Mesenchymal stem cell (in vitro differentiated cells and primary cell): Measurements from ENCODE around the gene OXA1L.

ENCODE experiments used
- DNase-seq: peaks from one replicate; pipeline ENCODE4 v3.0.0-alpha.2; 2013
- H2AFZ ChIP-seq: one replicate; pipeline ENCODE4 v1.6.1; 2013; ENCODE audit warnings: low read depth, mild to moderate bottlenecking, control low read depth, inconsistent platforms, low read length, moderate library complexity
- H2AK5ac ChIP-seq: 2 replicates; pipeline ENCODE4 v1.6.1; 2013; ENCODE audit warnings: low read length, moderate library complexity, mild to moderate bottlenecking, inconsistent platforms; ENCODE audit not compliant: severe bottlenecking
- H2BK120ac ChIP-seq: one replicate; pipeline ENCODE4 v1.6.1; 2013; ENCODE audit warnings: low read depth, mild to moderate bottlenecking, inconsistent platforms, low read length, moderate library complexity
- H2BK12ac ChIP-seq, 2 experiments: one replicate each; pipeline ENCODE4 v1.6.1; 2013; ENCODE audit warnings: inconsistent platforms in 2 of 2, low read length in 2 of 2, mild to moderate bottlenecking in 2 of 2, moderate library complexity in 2 of 2, control low read depth in 1 of 2
- H2BK15ac ChIP-seq: one replicate; pipeline ENCODE4 v1.6.1; 2013; ENCODE audit warnings: mild to moderate bottlenecking, low read depth, inconsistent platforms; ENCODE audit not compliant: poor library complexity, severe bottlenecking
- H2BK5ac ChIP-seq: 2 replicates; pipeline ENCODE4 v1.6.1; 2013; ENCODE audit warnings: low read depth, mild to moderate bottlenecking, low read length, control low read depth, inconsistent platforms; ENCODE audit not compliant: poor library complexity, severe bottlenecking
- H3K14ac ChIP-seq, 2 experiments: one replicate each; pipeline ENCODE4 v1.6.1; 2013; ENCODE audit warnings: inconsistent platforms in 2 of 2, low read length in 2 of 2, control low read depth in 1 of 2, mild to moderate bottlenecking in 1 of 2, moderate library complexity in 1 of 2
- H3K18ac ChIP-seq, 2 experiments: one replicate each; pipeline ENCODE4 v1.6.1; 2013; ENCODE audit warnings: inconsistent platforms in 2 of 2, low read length in 2 of 2, control low read depth in 1 of 2, low read depth in 1 of 2, mild to moderate bottlenecking in 1 of 2
- H3K23ac ChIP-seq, 2 experiments: one replicate each; pipeline ENCODE4 v1.6.1; 2013; ENCODE audit warnings: inconsistent platforms in 2 of 2, low read length in 2 of 2, mild to moderate bottlenecking in 2 of 2, moderate library complexity in 2 of 2, control low read depth in 1 of 2
- H3K27ac ChIP-seq: 2 replicates; pipeline ENCODE4 v1.5.1; 2013; ENCODE audit warnings: mild to moderate bottlenecking, moderate library complexity, low read length, control low read depth, inconsistent platforms; ENCODE audit not compliant: poor library complexity, severe bottlenecking
- H3K27me3 ChIP-seq, 2 experiments: 2 replicates each; pipeline versions ENCODE4 v1.6.1 to v1.7.0; 2013; ENCODE audit warnings: low read length in 2 of 2, mild to moderate bottlenecking in 2 of 2, moderate library complexity in 2 of 2, control low read depth in 1 of 2, inconsistent platforms in 1 of 2; ENCODE audit not compliant: control insufficient read depth in 1 of 2, insufficient read depth in 1 of 2
- H3K36me3 ChIP-seq, 2 experiments: 2 replicates each; pipeline versions ENCODE4 v1.6.1 to v1.7.0; 2013; ENCODE audit warnings: low read length in 2 of 2, control low read depth in 1 of 2, inconsistent platforms in 1 of 2, low read depth in 1 of 2, mild to moderate bottlenecking in 1 of 2; ENCODE audit not compliant: insufficient read depth in 2 of 2, control insufficient read depth in 1 of 2
- H3K4ac ChIP-seq, 2 experiments: one replicate each; pipeline ENCODE4 v1.6.1; 2013; ENCODE audit warnings: inconsistent platforms in 2 of 2, low read length in 2 of 2, mild to moderate bottlenecking in 2 of 2, moderate library complexity in 2 of 2, control low read depth in 1 of 2, low read depth in 1 of 2
- H3K4me1 ChIP-seq: 2 replicates; pipeline ENCODE4 v1.6.1; 2013; ENCODE audit warnings: low read depth, low read length, control low read depth; ENCODE audit not compliant: control insufficient read depth, insufficient read depth
- H3K4me2 ChIP-seq: 2 replicates; pipeline ENCODE4 v1.6.1; 2013; ENCODE audit warnings: low read length, mild to moderate bottlenecking, inconsistent platforms; ENCODE audit not compliant: poor library complexity, severe bottlenecking
- H3K4me3 ChIP-seq, 2 experiments: 2 replicates each; pipeline versions ENCODE4 v1.5.1 to v1.7.0; 2013; ENCODE audit warnings: low read length in 2 of 2, mild to moderate bottlenecking in 2 of 2, control low read depth in 1 of 2, low read depth in 1 of 2; ENCODE audit not compliant: insufficient read depth in 1 of 2
- H3K79me1 ChIP-seq: replicated peaks from 2 replicates; pipeline ENCODE4 v1.6.1; 2013; ENCODE audit warnings: mild to moderate bottlenecking, control low read depth, low read length, inconsistent platforms; ENCODE audit not compliant: poor library complexity, severe bottlenecking
- H3K9ac ChIP-seq: 2 replicates; pipeline ENCODE4 v1.7.0; 2013; ENCODE audit warnings: mild to moderate bottlenecking, low read length, moderate library complexity
- H3K9me3 ChIP-seq: 2 replicates; pipeline ENCODE4 v1.7.0; 2013; ENCODE audit warnings: mild to moderate bottlenecking, low read length; ENCODE audit not compliant: control insufficient read depth
- H4K8ac ChIP-seq: one replicate; pipeline ENCODE4 v1.6.1; 2013; ENCODE audit warnings: inconsistent platforms, mild to moderate bottlenecking, low read length, moderate library complexity
- H4K91ac ChIP-seq: one replicate; pipeline ENCODE4 v1.6.1; 2013; ENCODE audit warnings: mild to moderate bottlenecking, low read length, inconsistent platforms
- WGBS: methylation state at CpG from one replicate; pipeline ENCODE4 v1.1.7; 2013; ENCODE audit warnings: mixed read lengths; 5-methylcytosine and 5-hydroxymethylcytosine counted together

The OXA1L gene

GRCh38 chr14:22761734-22762133, 4.8 kb upstream of the OXA1L start:
- no peak overlapping the region for H3K27ac ChIP-seq
- H3K9ac ChIP-seq = no peak overlapping the region
- H2AFZ ChIP-seq = no peak overlapping the region
- H3K4me1 ChIP-seq = no peaks in the 10 kb centered on the region
- no peak overlapping the region for H4K8ac ChIP-seq
- H3K14ac ChIP-seq = no peak overlapping the region
- no peak overlapping the region for H2BK5ac ChIP-seq
- H3K79me1 ChIP-seq = no peaks in the 10 kb centered on the region
- no peak overlapping the region for H2BK120ac ChIP-seq
- no CpG with 5 or more reads among the region's 1 CpG for WGBS
- no peak overlapping the region for H2BK12ac ChIP-seq
- no peak overlapping the region for H3K23ac ChIP-seq
- DNase-seq = no peak
- H3K4me2 ChIP-seq = no peak overlapping the region
- no peak overlapping the region for H2BK15ac ChIP-seq
- H3K36me3 ChIP-seq = no peaks in the 10 kb centered on the region
- no peak overlapping the region for H3K4ac ChIP-seq
- H4K91ac ChIP-seq = no peak overlapping the region
- H2AK5ac ChIP-seq = no peak overlapping the region
- H3K9me3 ChIP-seq = peaks cover 21% of the 10 kb centered on the region
- no peak overlapping the region for H3K4me3 ChIP-seq
- no peak overlapping the region for H3K18ac ChIP-seq
- no peaks in the 10 kb centered on the region for H3K27me3 ChIP-seq

DNA sequence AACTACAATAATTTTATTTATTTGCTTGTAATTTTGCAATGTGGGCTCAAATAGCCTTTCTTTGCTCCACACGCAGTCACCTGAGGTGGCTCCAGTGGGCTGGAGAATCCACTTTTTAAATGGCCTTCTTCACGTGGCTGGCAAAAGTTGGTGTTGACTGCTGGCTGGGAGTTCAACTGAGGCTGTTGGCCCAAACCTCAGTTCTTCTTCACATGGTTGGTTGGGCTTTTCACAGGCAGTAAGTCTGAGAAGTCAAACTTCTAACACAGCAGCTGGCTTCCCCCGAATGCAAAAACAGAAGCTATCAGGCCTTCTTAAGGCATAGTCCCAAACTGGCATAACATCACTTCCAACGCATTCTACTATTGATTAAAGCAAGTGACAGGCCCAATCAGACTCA, 2.1 kb upstream of the OXA1L start:
- H3K79me1 ChIP-seq = peaks cover 2% of the 10 kb centered on the region
- H3K4me2 ChIP-seq = no peak overlapping the region
- no peak overlapping the region for H2AFZ ChIP-seq
- no peak overlapping the region for H3K14ac ChIP-seq
- H2BK12ac ChIP-seq = no peak overlapping the region
- no peak overlapping the region for H3K9ac ChIP-seq
- H3K27me3 ChIP-seq = no peaks in the 10 kb centered on the region
- no peak overlapping the region for H2BK5ac ChIP-seq
- no peak overlapping the region for H3K18ac ChIP-seq
- H3K9me3 ChIP-seq = peaks cover 21% of the 10 kb centered on the region
- WGBS = 88% methylated on average over 4 of the region's 4 CpGs
- H4K91ac ChIP-seq = no peak overlapping the region
- no peak overlapping the region for H3K4me3 ChIP-seq
- no peak overlapping the region for H2BK15ac ChIP-seq
- no peak overlapping the region for H2AK5ac ChIP-seq
- peaks cover 2% of the 10 kb centered on the region for H3K4me1 ChIP-seq
- no peak overlapping the region for H3K23ac ChIP-seq
- H2BK120ac ChIP-seq = no peak overlapping the region
- H4K8ac ChIP-seq = no peak overlapping the region
- DNase-seq = no peak
- H3K36me3 ChIP-seq = peaks cover 0 to 16% of the 10 kb centered on the region in 2 experiments
- H3K4ac ChIP-seq = no peak overlapping the region
- H3K27ac ChIP-seq = no peak overlapping the region

DNA sequence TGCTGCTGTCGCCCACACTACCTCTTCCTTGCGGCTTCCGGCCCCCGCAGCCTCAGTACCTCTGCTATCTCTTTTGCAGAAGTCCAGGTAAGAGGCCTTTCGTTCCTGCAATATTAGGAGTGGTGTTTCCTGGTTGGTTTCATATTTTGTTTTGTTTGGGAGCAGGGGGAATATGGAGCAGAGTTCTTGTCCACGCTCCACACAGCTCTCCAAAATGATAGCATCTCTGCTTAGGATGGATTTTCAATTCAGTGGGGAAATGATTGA, 768 bp downstream of the OXA1L start:
- Histone ChIP-seq H2AFZ (peak overlapping the region; percentile 85), H3K4me2 (peak overlapping the region; percentile 72), H3K4me1 (peaks cover 2% of the 10 kb centered on the region), H2BK15ac (no peak overlapping the region), H3K4ac (no peak overlapping the region), H2BK5ac (no peak overlapping the region), H3K27ac (no peak overlapping the region), H3K36me3 (peaks cover 21 to 42% of the 10 kb centered on the region in 2 experiments), H3K18ac (no peak overlapping the region), H2BK12ac (no peak overlapping the region), H4K8ac (no peak overlapping the region), H3K27me3 (no peaks in the 10 kb centered on the region), H2AK5ac (no peak overlapping the region), H3K4me3 (peak overlapping the region; percentile 95 to 99), H3K23ac (no peak overlapping the region), H3K79me1 (peaks cover 18% of the 10 kb centered on the region), H2BK120ac (no peak overlapping the region), H3K14ac (no peak overlapping the region), H3K9ac (peak overlapping the region; percentile 98), H4K91ac (no peak overlapping the region), H3K9me3 (peaks cover 11% of the 10 kb centered on the region)
- no peak for DNase-seq
- WGBS = 12% methylated on average over 5 of the region's 6 CpGs

DNA sequence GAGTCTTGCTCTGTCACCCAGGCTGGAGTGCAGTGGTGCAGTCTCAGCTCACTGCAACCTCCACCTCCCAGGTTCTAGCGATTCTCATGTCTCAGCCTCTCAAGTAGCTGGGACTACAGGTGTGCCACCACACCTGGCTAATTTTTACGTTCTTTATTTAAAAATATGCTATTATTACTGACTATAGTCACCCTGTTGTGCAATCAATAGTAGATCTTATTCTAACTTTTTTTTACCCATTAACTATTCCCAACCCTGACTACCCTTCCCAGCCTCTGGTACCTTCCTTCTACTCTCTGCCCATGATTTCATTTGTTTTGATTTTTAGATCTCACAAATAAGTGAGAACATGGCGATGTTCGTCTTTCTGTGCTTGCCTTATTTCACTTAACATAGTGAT, 2.5 kb downstream of the OXA1L start:
- Histone ChIP-seq H4K91ac (no peak overlapping the region), H3K9me3 (no peaks in the 10 kb centered on the region), H3K27ac (no peak overlapping the region), H3K4ac (no peak overlapping the region), H3K4me1 (peaks cover 2% of the 10 kb centered on the region), H2BK120ac (no peak overlapping the region), H3K4me2 (no peak overlapping the region), H3K36me3 (peaks cover 32 to 58% of the 10 kb centered on the region in 2 experiments), H2BK12ac (no peak overlapping the region), H3K27me3 (no peaks in the 10 kb centered on the region), H3K18ac (no peak overlapping the region), H2BK5ac (no peak overlapping the region), H3K23ac (no peak overlapping the region), H2BK15ac (no peak overlapping the region), H3K14ac (no peak overlapping the region), H4K8ac (no peak overlapping the region), H2AFZ (no peak overlapping the region), H3K9ac (no peak overlapping the region), H3K79me1 (peaks cover 21% of the 10 kb centered on the region), H3K4me3 (no peak overlapping the region), H2AK5ac (no peak overlapping the region)
- no peak for DNase-seq
- WGBS = 100% methylated on average over 3 of the region's 4 CpGs
